ENCODE results near the gene MIPEP.

The MIPEP gene

GRCh38 chr13:23852351-23852750 is 36.8 kb downstream of the MIPEP start:
- no peak for DNase-seq (ENCODE audit: low read depth)

GRCh38 chr13:23851106-23851505 is 38.1 kb downstream of the MIPEP start:
- no peak for DNase-seq (ENCODE audit: low read depth)

- DNase-seq (ENCODE audit: low read depth): no peak
Observed at GRCh38 chr13:23850134-23850533, 39.1 kb downstream of the MIPEP start.

GRCh38 chr13:23849670-23850069 is 39.5 kb downstream of the MIPEP start:
- no peak for DNase-seq (ENCODE audit: low read depth)

DNA sequence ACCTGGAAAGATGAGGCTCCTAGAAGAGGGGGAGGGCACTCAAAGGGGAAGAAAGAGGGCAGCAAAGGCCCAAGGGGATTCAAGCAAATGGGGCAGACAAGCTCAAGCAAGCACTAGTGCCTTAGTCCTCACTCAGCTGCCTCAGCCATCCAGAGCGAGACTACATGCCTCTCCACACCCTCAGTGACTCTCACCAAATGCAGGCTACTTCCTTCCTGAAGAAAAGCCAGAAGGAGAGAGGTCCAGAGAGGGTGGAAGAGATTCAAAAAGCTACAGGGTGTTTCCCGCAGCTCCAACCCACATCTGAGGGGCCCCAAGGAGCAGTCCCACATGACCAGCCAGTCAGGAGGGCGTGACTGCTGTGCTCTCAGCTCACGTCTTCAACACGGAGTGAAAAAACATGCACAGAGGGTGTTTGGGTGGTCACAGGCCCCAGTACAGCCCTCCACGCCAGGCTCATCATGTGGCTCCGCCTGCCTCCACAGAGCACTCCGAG is 40.5 kb downstream of the MIPEP start:
- no peak for DNase-seq (ENCODE audit: low read depth)

DNA sequence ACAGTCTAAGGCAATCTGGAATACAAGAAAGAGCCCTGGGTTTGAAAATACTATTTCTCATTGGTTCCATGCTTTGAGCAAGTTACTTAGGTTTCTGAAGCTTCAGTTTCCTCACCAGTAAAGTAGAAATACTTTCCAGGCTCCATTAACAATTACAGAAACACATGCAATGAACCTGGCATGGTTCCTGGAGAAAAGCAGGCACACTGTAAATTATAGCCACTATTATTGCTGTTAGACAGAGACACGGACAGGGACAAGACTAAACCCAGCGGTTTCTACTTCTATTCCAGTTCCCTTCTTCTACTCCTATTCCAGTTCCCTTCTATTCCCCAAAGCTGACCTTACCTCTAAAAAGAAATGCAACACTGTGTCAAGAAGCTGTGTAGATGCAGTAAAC is 41.2 kb downstream of the MIPEP start:
- no peak for DNase-seq (ENCODE audit: low read depth)

GRCh38 chr13:23847497-23847896 is 41.7 kb downstream of the MIPEP start:
- no peak for DNase-seq (ENCODE audit: low read depth)

- no peak for DNase-seq (ENCODE audit: low read depth)
Observed at GRCh38 chr13:23845105-23845725, 44.0 kb downstream of the MIPEP start.

DNA sequence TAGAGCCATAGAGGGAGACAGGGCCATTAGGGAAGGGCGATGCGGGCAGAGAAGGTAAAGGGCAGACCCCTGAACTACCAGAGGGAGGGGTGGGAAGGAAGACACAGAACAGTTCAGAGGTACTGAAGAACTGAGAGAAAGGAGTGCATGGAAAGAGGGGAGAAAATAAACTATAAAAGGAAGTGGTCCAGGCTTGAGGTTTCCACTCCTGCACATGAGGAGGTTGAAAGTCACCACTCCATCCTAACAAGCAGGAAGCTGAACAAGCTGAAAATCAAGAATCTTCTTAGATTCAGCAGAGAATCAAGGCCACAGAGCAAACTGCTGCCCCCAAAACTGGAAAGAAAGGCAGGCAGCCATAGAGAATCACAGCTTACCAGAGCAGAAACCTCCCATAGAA is 45.1 kb downstream of the MIPEP start:
- DNase-seq (ENCODE audit: low read depth): no peak

DNA sequence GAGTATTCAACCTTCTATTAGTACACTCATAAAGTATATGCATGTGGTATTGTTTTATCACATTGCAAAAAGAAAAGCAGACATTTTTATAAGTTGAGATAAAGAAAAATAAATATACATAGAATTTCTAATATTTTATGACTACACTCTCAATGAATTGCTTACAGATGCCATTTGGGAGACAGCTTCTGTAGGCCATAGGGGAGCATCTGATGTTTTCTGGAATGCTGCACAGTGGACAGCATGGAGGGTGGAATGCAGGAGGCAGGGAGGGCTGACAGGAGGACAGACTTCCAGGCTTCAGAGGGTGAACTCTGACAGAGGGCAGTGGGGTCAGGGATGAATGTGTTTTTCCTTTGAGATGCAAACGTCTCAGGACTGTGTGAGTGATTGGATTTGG is 45.8 kb downstream of the MIPEP start:
- DNase-seq (ENCODE audit: low read depth): no peak

- DNase-seq (ENCODE audit: low read depth): no peak
Observed at GRCh38 chr13:23842406-23842805, 46.8 kb downstream of the MIPEP start.

GRCh38 chr13:23833733-23834611 is 55.2 kb downstream of the MIPEP start:
- no peak for DNase-seq (ENCODE audit: low read depth)

DNA sequence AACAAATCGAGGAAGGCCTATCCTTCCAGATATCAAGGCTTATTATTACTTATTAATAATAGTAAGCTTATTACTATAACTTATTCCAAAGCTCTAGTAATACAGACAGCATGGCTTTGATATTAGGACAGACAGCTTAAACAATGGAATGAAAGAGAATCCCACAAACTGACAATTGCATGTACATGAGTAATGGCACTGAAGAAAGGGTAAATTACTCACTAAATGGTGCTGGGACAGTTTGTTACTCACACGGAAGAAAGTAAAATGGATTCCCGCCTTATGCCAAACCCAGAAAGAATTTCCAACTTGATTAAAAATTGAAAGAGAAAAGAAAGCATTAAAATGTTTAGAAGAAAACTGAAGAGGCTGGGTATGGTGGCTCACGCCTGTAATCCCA is 60.3 kb downstream of the MIPEP start:
- no peak for DNase-seq (ENCODE audit: low read depth)

DNA sequence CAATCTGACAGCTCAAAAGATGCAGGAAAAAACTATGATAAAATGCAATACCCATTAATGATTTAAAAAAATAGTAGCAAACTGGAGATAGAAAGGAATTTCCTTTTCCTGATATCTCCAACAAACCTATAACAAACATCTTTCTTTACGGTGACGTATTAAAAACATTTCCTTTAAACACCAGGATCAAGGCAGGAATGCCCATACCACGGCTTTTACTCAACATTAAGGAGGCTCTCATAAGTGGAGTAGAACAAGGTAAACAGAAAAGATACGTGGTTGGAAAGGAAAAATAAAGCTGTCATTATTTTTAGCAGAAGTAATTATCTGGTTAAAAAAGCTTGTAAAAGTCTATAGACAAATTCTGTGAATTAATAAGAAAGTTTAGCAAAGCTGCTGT is 61.1 kb downstream of the MIPEP start:
- DNase-seq (ENCODE audit: low read depth): no peak

DNA sequence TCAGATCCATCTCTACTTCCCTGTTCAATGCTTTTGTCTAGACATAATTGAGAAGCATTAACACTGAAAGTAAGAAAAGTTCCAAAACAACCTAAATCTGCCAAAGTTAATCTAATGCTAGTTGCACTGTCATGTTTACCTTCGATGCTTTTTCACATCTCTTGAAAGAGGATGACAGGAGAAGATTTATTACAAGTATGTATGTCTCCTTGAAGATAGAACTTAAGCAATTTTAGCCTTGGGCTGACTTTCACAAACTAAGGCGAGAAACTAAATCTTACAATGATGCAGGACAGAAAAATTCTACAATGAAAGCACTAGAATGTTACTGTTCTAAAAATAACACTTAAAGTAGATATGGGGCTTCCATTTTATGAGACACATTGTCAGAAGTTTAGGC is 64.0 kb downstream of the MIPEP start:
- no peak for DNase-seq (ENCODE audit: low read depth)

DNA sequence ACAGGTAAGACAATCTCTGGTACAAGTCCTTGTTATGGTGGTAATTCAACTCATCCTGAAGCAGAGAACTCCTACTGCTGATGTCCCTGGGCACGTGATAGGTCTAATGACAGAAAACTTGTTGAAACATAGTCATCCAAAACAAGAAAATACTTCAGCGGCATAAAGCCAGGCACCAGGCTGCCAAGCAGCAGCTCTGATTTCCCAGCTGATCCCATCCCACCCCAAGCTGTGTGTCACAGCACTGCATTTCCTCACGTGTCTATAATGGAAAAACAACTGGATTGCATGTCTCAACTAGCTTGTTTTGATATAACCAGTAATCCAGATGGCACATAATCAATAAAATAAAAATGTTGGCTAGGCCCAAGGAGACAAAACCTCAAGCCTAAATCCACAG is 64.8 kb downstream of the MIPEP start:
- DNase-seq (ENCODE audit: low read depth): no peak

- no peak for DNase-seq (ENCODE audit: low read depth)
Observed at GRCh38 chr13:23822252-23822824, 66.9 kb downstream of the MIPEP start.

DNA sequence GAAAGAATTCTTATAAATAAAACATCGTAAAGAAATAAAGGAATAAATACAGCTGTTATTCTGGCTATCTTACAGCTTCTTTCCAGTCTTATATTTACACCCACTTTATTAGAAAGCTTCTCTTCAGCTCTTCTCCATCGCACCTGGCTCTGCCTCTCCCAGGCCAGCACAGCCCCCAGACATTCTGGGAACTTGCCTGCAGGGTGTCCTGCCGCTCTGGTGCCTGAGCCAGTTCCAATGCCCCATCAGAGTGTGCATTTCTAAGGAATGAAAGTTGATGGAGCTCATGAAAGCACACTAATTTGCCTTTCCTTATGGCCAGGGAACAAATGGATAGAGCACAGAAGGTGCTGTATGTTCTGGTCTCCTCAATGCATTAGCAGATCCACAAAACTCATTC is 68.7 kb downstream of the MIPEP start:
- no peak for DNase-seq (ENCODE audit: low read depth)

GRCh38 chr13:23817830-23818229 is 71.4 kb downstream of the MIPEP start:
- no peak for DNase-seq (ENCODE audit: low read depth)

DNA sequence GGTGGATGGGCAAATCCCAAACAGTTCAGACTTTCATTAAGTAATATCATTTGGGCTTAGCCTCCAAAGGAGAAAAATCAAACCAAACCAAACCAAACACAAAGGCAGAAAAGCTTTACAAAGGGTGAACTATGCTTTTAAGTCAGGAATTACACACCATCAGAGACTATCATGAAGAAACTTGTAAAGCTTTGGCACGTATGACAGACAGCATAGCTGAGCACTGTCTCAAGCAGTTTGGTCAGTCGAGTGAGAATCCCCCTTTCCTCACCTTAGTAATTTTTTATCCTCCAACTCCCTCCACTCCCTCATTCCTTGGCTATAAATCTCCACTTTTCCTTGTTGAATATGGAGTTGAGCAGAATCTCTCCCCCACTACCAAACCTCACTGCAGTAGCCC is 72.1 kb downstream of the MIPEP start:
- DNase-seq (ENCODE audit: low read depth): no peak

DNA sequence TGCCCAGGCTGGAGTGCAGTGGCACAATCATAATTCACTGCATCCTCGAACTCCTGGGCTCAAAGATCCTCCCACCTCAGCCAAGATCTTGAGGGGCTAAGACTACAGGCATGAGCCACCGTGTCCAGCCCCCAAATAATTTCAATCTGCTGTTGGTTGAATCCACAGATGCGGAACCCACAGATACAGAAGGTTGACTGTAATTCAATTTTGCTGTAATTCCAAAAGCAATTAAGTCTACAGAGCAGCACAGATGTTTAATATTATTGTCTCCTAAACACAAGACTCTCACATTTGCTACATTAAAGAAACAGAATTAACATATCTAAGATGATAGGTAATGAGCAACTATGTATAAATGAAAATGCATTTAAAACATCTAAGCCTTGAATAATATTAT is 75.6 kb downstream of the MIPEP start:
- DNase-seq (ENCODE audit: low read depth): no peak

DNA sequence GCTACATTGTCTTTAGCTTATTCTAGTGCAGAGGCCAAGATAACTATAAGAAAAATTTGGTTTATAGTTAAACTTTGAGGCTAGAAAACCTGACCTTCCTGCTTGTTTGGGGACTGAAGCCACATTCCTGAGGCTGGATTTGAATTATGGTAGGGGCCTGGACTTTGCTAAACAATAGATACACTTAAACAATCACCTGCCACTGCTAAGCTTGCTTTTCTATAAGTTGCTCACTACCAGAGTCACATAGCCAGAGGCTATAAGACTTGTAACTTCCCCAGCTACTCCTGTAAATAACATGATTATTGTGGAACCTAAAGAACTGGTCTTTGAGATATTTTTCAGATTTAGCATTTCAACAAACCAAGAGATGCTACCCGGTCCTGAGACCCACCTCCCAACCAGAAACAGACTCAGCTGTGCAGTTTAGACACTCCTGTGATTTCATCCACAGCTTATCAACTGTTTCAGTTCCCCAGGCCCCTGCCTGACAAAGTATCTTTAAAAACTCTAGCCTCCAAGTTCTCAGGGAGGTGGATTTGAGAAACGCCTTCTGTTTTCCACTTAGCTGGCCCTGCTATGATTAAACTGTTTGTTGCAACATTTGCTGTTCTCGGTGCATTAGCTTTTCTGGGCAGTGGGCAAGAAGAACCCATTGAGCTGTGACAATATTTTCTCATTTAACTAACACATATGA is 77.7 kb downstream of the MIPEP start:
- no peak for DNase-seq (ENCODE audit: low read depth)

Data from stimulated activated CD8-positive, alpha-beta memory T cell treated with anti-CD3 and anti-CD28 coated beads, Interleukin-15, amount 100 ng/mL, for 24 hours (primary cell).